GM12891 (cell line): ENCODE measurements around the gene FBXL7.

ENCODE experiments used
- POLR2A ChIP-seq: IDR thresholded peaks from 2 replicates; pipeline ENCODE4 v1.6.1; 2011; ENCODE audit warnings: low read depth, low read length, control low read depth
- POLR2AphosphoS5 ChIP-seq: IDR thresholded peaks from 2 replicates; pipeline ENCODE4 v1.6.1; 2011; ENCODE audit warnings: low read depth, low read length, control low read depth
- TAF1 ChIP-seq: IDR thresholded peaks from 2 replicates; pipeline ENCODE4 v1.6.1; 2011; ENCODE audit warnings: low read depth, low read length, control low read depth

DNA sequence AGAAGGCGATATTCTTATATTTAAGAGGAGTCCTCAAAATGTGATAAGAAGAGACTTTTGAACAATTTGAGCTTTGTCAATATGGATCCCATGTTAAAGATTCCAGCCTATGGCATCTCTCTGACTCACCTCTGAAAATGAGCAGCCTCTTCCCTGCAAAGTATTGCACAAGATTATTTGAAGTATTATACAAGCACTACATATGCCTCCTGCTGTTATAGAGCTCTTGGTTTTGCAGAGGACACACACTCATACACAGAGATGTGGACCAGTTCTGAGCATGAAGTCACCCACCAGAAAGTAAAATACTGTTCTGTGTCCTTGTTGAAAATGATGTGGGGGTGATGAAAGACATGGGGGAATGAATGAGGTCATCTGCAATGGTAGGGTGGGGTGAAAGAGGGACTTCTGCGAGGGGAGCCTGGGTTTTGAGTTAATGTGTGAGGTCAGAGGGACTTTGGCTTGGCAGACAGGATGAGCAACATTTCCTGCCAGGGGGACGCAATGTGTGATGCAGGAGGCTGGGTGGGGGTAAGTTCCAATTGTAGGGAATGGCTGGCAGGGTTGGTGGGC lies 25.8 kb downstream of the FBXL7 start:
- TF ChIP-seq POLR2AphosphoS5 (no peak), TAF1 (no peak), POLR2A (no peak)
